ENCODE results near the gene PRKG1.

Gene PRKG1

GRCh38 chr10:51910189-51910588 lies 835.9 kb downstream of the PRKG1 start:
- Histone ChIP-seq H3K9me3 (ENCODE audit: control insufficient read depth, insufficient read depth, low read length) (no peaks in the 10 kb centered on the region), H3K27me3 (ENCODE audit: control insufficient read depth, insufficient read depth, low read length) (peaks cover 42% of the 10 kb centered on the region), H3K36me3 (ENCODE audit: control insufficient read depth, insufficient read depth, low read length) (no peaks in the 10 kb centered on the region), H3K9ac (ENCODE audit: low read depth, low read length) (no peak overlapping the region), H3K4me3 (ENCODE audit: low read depth, low read length) (no peak overlapping the region), H3K4me1 (ENCODE audit: control insufficient read depth, insufficient read depth, low read length) (peaks cover 48% of the 10 kb centered on the region)

DNA sequence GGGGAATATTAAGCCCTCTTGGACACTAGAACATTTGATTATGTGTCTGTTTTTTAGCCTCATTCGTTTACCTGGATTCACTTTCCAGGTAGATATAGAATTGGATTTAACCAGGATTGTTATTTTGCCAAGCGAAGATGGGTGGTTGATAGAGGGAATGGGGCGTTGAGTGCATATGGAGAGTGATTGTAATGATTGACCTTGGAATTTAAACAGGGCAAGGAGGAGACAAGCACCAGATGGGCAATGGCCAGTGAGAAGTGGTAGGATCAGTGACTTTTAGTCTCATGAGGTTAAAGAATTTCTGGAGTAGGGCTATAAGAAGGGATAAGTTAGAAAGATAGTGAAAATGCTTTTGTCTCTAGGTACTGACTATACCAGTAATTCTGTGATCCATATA lies 836.3 kb downstream of the PRKG1 start:
- Histone ChIP-seq H3K36me3 (ENCODE audit: control insufficient read depth, insufficient read depth, low read length) (no peaks in the 10 kb centered on the region), H3K4me3 (ENCODE audit: low read depth, low read length) (no peak overlapping the region), H3K9ac (ENCODE audit: low read depth, low read length) (no peak overlapping the region), H3K4me1 (ENCODE audit: control insufficient read depth, insufficient read depth, low read length) (peaks cover 51% of the 10 kb centered on the region), H3K27me3 (ENCODE audit: control insufficient read depth, insufficient read depth, low read length) (peaks cover 42% of the 10 kb centered on the region), H3K9me3 (ENCODE audit: control insufficient read depth, insufficient read depth, low read length) (no peaks in the 10 kb centered on the region)

DNA sequence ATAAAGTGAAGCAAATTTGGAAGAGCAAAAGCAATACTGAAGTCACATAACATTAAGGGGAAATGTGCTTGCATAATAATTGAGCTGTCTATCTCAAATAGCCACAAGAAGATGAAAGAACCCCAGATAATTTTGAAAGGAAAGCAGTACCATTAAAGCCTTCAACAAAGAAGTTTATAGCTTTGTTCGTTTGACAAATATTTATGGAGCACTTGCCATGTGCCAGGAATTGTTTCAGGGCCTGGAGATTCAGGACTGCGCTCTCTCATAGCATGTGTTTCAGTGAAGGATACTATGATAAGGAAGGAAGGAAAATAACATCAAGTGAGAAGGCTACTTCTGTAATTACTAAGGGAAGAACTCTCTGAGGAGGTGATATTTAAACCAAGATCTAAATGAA lies 837.4 kb downstream of the PRKG1 start:
- Histone ChIP-seq H3K9me3 (ENCODE audit: control insufficient read depth, insufficient read depth, low read length) (no peaks in the 10 kb centered on the region), H3K9ac (ENCODE audit: low read depth, low read length) (no peak overlapping the region), H3K4me1 (ENCODE audit: control insufficient read depth, insufficient read depth, low read length) (peaks cover 57% of the 10 kb centered on the region), H3K27me3 (ENCODE audit: control insufficient read depth, insufficient read depth, low read length) (peaks cover 42% of the 10 kb centered on the region), H3K4me3 (ENCODE audit: low read depth, low read length) (no peak overlapping the region), H3K36me3 (ENCODE audit: control insufficient read depth, insufficient read depth, low read length) (no peaks in the 10 kb centered on the region)

GRCh38 chr10:51915031-51915542 lies 840.8 kb downstream of the PRKG1 start:
- no peak overlapping the region for H3K4me3 ChIP-seq (ENCODE audit: low read depth, low read length)
- peaks cover 38% of the 10 kb centered on the region for H3K4me1 ChIP-seq (ENCODE audit: control insufficient read depth, insufficient read depth, low read length)

DNA sequence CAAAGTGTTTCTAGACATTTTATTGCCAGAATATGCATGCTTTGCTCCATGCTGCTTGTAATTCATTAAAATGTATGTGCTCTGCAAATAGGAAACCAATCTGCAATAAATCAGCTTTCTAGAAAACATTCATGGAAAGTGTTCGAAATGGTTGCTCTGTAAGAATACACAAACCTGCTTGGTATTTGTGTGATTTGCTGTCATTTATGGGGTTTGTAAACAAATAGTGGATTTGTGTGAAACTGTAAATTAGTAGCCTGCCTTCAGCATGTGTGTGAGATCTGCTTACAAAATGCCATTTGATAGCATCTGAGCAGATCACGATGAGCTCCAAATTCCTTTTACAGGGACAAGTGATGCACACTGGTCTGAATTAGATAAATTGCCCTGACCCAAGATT lies 844.2 kb downstream of the PRKG1 start:
- Histone ChIP-seq H3K9me3 (ENCODE audit: control insufficient read depth, insufficient read depth, low read length) (no peaks in the 10 kb centered on the region), H3K9ac (ENCODE audit: low read depth, low read length) (no peak overlapping the region), H3K4me1 (ENCODE audit: control insufficient read depth, insufficient read depth, low read length) (peaks cover 19% of the 10 kb centered on the region), H3K27me3 (ENCODE audit: control insufficient read depth, insufficient read depth, low read length) (no peaks in the 10 kb centered on the region), H3K4me3 (ENCODE audit: low read depth, low read length) (no peak overlapping the region), H3K36me3 (ENCODE audit: control insufficient read depth, insufficient read depth, low read length) (no peaks in the 10 kb centered on the region)

More at GRCh38 chr10:51915031-51915542, 840.8 kb downstream of the PRKG1 start:
- H3K36me3 ChIP-seq (ENCODE audit: control insufficient read depth, insufficient read depth, low read length), result no peaks in the 10 kb centered on the region
- H3K27me3 ChIP-seq (ENCODE audit: control insufficient read depth, insufficient read depth, low read length), result peaks cover 21% of the 10 kb centered on the region
- no peaks in the 10 kb centered on the region for H3K9me3 ChIP-seq (ENCODE audit: control insufficient read depth, insufficient read depth, low read length)
- H3K9ac ChIP-seq (ENCODE audit: low read depth, low read length), result no peak overlapping the region

GRCh38 chr10:51918884-51919325 lies 844.6 kb downstream of the PRKG1 start:
- H3K27me3 ChIP-seq (ENCODE audit: control insufficient read depth, insufficient read depth, low read length), result no peaks in the 10 kb centered on the region
- no peaks in the 10 kb centered on the region for H3K36me3 ChIP-seq (ENCODE audit: control insufficient read depth, insufficient read depth, low read length)
- H3K4me3 ChIP-seq (ENCODE audit: low read depth, low read length), result no peak overlapping the region

DNA sequence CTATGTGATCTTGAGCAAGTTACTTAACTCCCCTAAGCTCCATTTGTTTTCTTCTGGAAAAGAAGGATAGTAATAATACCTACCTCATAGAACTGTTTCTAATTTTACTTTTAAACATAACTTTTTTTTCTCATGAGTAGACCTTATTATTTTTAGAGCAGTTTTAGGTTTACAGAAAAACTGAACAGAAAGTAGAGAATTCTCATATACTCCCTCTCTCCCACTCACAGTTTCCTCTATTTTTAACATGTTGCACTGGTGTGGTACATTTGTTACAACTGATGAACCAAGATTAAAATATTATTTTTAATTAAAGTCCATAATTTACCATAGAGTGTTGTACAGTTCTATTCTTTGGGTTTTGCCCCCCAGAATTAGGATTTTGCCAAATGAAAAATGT lies 846.4 kb downstream of the PRKG1 start:
- H3K4me1 ChIP-seq (ENCODE audit: control insufficient read depth, insufficient read depth, low read length), result peaks cover 5% of the 10 kb centered on the region
- H3K9me3 ChIP-seq (ENCODE audit: control insufficient read depth, insufficient read depth, low read length), result no peaks in the 10 kb centered on the region
- H3K9ac ChIP-seq (ENCODE audit: low read depth, low read length), result no peak overlapping the region
- no peak overlapping the region for H3K4me3 ChIP-seq (ENCODE audit: low read depth, low read length)
- H3K36me3 ChIP-seq (ENCODE audit: control insufficient read depth, insufficient read depth, low read length), result no peaks in the 10 kb centered on the region
- no peaks in the 10 kb centered on the region for H3K27me3 ChIP-seq (ENCODE audit: control insufficient read depth, insufficient read depth, low read length)

More at GRCh38 chr10:51918884-51919325, 844.6 kb downstream of the PRKG1 start:
- H3K4me1 ChIP-seq (ENCODE audit: control insufficient read depth, insufficient read depth, low read length), result peaks cover 19% of the 10 kb centered on the region
- H3K9ac ChIP-seq (ENCODE audit: low read depth, low read length), result no peak overlapping the region
- H3K9me3 ChIP-seq (ENCODE audit: control insufficient read depth, insufficient read depth, low read length), result no peaks in the 10 kb centered on the region

DNA sequence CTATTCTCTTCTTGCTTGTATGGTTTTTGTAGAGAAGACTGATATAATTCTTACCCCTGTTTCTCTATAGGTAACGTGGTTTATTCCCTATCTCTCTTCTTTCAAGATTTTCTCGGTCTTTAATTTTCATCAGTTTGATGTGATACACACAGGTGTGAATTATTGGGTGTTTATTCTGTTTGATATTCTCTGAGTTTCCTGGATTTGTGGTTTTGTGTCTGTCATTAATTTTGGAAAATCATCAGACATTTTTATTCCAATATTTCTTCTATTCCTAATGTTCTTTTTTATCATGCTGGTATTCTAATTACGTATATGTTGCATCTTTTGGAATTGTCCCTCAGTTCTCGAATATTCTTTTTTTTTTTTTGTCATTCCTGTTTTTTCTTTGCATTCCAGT lies 850.1 kb downstream of the PRKG1 start:
- no peaks in the 10 kb centered on the region for H3K9me3 ChIP-seq (ENCODE audit: control insufficient read depth, insufficient read depth, low read length)
- no peaks in the 10 kb centered on the region for H3K4me1 ChIP-seq (ENCODE audit: control insufficient read depth, insufficient read depth, low read length)
- H3K4me3 ChIP-seq (ENCODE audit: low read depth, low read length), result no peak overlapping the region
- no peaks in the 10 kb centered on the region for H3K27me3 ChIP-seq (ENCODE audit: control insufficient read depth, insufficient read depth, low read length)
- H3K9ac ChIP-seq (ENCODE audit: low read depth, low read length), result no peak overlapping the region
- no peaks in the 10 kb centered on the region for H3K36me3 ChIP-seq (ENCODE audit: control insufficient read depth, insufficient read depth, low read length)

- Histone ChIP-seq H3K9ac (ENCODE audit: low read depth, low read length) (no peak overlapping the region), H3K4me3 (ENCODE audit: low read depth, low read length) (no peak overlapping the region), H3K9me3 (ENCODE audit: control insufficient read depth, insufficient read depth, low read length) (no peaks in the 10 kb centered on the region), H3K27me3 (ENCODE audit: control insufficient read depth, insufficient read depth, low read length) (no peaks in the 10 kb centered on the region), H3K36me3 (ENCODE audit: control insufficient read depth, insufficient read depth, low read length) (no peaks in the 10 kb centered on the region), H3K4me1 (ENCODE audit: control insufficient read depth, insufficient read depth, low read length) (no peaks in the 10 kb centered on the region)
These were observed 852.0 kb downstream of the PRKG1 start for GRCh38 chr10:51926337-51926736.

DNA sequence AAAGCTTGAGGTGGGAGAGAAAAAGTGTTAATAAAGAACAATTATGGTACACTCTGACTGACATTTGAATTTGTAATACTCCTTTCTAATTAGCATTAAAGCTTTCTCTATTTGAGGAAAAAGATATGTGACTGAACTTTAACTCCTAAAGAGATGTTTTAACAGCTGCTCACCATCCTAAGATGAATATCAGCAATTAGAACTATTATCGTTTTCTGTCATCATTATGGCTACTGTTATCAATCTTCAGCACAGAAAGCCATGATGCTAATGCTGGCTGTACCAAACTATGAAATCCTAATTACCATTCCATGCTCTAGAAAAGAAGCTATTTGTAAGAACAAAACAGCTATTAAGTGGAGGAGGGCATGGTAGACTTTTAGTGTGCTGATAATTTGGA lies 853.9 kb downstream of the PRKG1 start:
- Histone ChIP-seq H3K27me3 (ENCODE audit: control insufficient read depth, insufficient read depth, low read length) (no peaks in the 10 kb centered on the region), H3K9me3 (ENCODE audit: control insufficient read depth, insufficient read depth, low read length) (no peaks in the 10 kb centered on the region), H3K4me3 (ENCODE audit: low read depth, low read length) (no peak overlapping the region), H3K4me1 (ENCODE audit: control insufficient read depth, insufficient read depth, low read length) (no peaks in the 10 kb centered on the region), H3K9ac (ENCODE audit: low read depth, low read length) (no peak overlapping the region), H3K36me3 (ENCODE audit: control insufficient read depth, insufficient read depth, low read length) (no peaks in the 10 kb centered on the region)

DNA sequence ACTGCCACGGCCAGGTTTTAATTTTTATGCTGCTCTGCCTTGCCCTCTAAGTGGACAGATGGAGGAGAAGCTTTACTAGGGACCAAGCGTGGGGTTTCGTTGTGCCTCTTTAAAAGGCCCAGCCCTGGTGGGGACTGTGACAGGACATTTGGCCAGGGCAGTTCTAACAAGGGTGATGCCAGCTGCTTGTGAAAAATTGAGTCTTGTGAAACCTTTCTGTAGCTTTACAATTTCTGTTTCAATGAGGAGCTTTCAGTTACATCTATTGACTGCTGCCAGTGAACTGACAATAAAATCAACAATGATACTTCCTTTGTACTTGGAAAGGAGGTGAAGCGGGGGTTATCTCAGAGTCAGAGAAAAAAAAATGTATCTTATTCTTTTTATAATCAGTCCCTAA lies 858.2 kb downstream of the PRKG1 start:
- H3K9ac ChIP-seq (ENCODE audit: low read depth, low read length), result no peak overlapping the region
- H3K4me3 ChIP-seq (ENCODE audit: low read depth, low read length), result no peak overlapping the region
- no peaks in the 10 kb centered on the region for H3K27me3 ChIP-seq (ENCODE audit: control insufficient read depth, insufficient read depth, low read length)
- no peaks in the 10 kb centered on the region for H3K36me3 ChIP-seq (ENCODE audit: control insufficient read depth, insufficient read depth, low read length)
- H3K4me1 ChIP-seq (ENCODE audit: control insufficient read depth, insufficient read depth, low read length), result no peaks in the 10 kb centered on the region
- no peaks in the 10 kb centered on the region for H3K9me3 ChIP-seq (ENCODE audit: control insufficient read depth, insufficient read depth, low read length)

- H3K36me3 ChIP-seq (ENCODE audit: control insufficient read depth, insufficient read depth, low read length), result no peaks in the 10 kb centered on the region
- H3K27me3 ChIP-seq (ENCODE audit: control insufficient read depth, insufficient read depth, low read length), result no peaks in the 10 kb centered on the region
- H3K9ac ChIP-seq (ENCODE audit: low read depth, low read length), result no peak overlapping the region
- H3K4me1 ChIP-seq (ENCODE audit: control insufficient read depth, insufficient read depth, low read length), result no peaks in the 10 kb centered on the region
- no peaks in the 10 kb centered on the region for H3K9me3 ChIP-seq (ENCODE audit: control insufficient read depth, insufficient read depth, low read length)
- H3K4me3 ChIP-seq (ENCODE audit: low read depth, low read length), result no peak overlapping the region
These were observed 860.1 kb downstream of the PRKG1 start for GRCh38 chr10:51934373-51934772.
